ENCODE results near the gene SLC16A12.

The SLC16A12 gene

GRCh38 chr10:89505640-89506275, 29.6 kb downstream of the SLC16A12 start:
- no peak for DNase-seq

GRCh38 chr10:89504691-89505090, 30.7 kb downstream of the SLC16A12 start:
- DNase-seq, result no peak

GRCh38 chr10:89503652-89504370, 31.6 kb downstream of the SLC16A12 start:
- DNase-seq, result no peak

GRCh38 chr10:89503151-89503550, 32.2 kb downstream of the SLC16A12 start:
- no peak for DNase-seq

- no peak for DNase-seq
These were observed 32.8 kb downstream of the SLC16A12 start for GRCh38 chr10:89502549-89502948.

GRCh38 chr10:89494575-89494974, 40.8 kb downstream of the SLC16A12 start:
- DNase-seq, result no peak

- DNase-seq, result no peak
These were observed 41.3 kb downstream of the SLC16A12 start for GRCh38 chr10:89494068-89494467.

GRCh38 chr10:89491932-89492331, 43.5 kb downstream of the SLC16A12 start:
- no peak for DNase-seq

- DNase-seq, result no peak
These were observed 44.6 kb downstream of the SLC16A12 start for GRCh38 chr10:89490596-89491335.

GRCh38 chr10:89482256-89482655, 53.1 kb downstream of the SLC16A12 start:
- DNase-seq, result no peak

GRCh38 chr10:89481662-89482061, 53.7 kb downstream of the SLC16A12 start:
- no peak for DNase-seq

GRCh38 chr10:89479771-89480446, 55.5 kb downstream of the SLC16A12 start:
- DNase-seq, result no peak

GRCh38 chr10:89478739-89479654, 56.4 kb downstream of the SLC16A12 start:
- no peak for DNase-seq

GRCh38 chr10:89478085-89478738, 57.2 kb downstream of the SLC16A12 start:
- DNase-seq, result no peak

- no peak for DNase-seq
These were observed 59.2 kb downstream of the SLC16A12 start for GRCh38 chr10:89476150-89476549.

GRCh38 chr10:89475591-89475998, 59.8 kb downstream of the SLC16A12 start:
- DNase-seq, result no peak

- no peak for DNase-seq
These were observed 60.3 kb downstream of the SLC16A12 start for GRCh38 chr10:89475125-89475524.

GRCh38 chr10:89474452-89474851, 60.9 kb downstream of the SLC16A12 start:
- no peak for DNase-seq

- DNase-seq, result no peak
These were observed 64.1 kb downstream of the SLC16A12 start for GRCh38 chr10:89471110-89471809.

- DNase-seq, result no peak
These were observed 64.8 kb downstream of the SLC16A12 start for GRCh38 chr10:89470628-89471027.

- DNase-seq, result no peak
These were observed 65.9 kb downstream of the SLC16A12 start for GRCh38 chr10:89469517-89469916.

All from DMS153 (cell line).